ENCODE data around the gene TTC9B. TPM values are rescaled to one million over a fixed set of nuclear protein-coding genes. Genes with fewer than 3 reads are reported as not detected.
"Not testable (repeated sequence)": the region's sequence is repeated elsewhere in the genome, so short reads cannot be mapped to it uniquely, and the experiment has no call there.

TTC9B gene
- total RNA-seq, 1 donor from 2014 or later, result not detected

DNA sequence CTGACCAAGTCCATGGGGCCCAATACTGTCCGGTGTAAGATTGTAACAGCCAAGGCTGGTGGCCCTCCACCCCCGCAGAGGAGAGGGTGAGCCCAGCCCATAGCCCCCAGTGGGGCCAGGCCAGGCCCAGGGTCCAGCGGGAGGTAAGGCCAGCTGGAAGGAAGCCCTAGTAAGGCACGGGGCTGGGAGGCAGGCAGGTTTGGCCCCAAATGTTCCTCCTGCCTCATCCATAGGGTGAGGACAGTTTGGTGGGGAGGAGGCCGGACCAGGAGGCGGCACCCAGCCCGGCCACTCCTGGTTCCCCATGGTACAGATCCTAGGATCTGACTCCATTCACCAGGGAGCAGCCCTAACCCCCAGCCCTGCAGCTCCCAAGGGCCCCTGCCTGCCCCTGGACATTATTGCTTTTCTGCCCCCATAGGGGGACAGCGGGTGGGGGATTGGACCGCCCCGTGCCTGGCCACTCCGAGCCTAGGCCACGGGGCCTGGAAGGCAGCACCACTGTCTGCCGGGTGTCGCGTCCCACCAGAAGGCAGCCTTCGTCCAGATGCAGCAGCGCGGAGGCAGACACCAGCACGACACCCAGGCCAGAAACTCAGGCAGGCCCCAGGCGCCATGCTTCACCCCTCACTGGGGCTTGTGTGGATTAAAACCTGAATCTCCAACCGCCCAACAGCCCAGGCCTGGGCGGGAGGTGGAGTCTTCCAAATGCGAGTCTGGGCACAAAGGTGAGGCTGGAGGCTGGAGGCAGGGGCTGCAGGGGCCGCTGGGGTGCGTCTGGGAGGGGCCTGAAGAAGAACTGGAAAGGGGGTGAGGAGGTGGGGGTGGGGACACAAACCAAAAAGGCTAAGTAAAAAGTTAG lies 15.0 kb upstream of the TTC9B start:
- DNase-seq (ENCODE audit: low spot score), result no peak

DNA sequence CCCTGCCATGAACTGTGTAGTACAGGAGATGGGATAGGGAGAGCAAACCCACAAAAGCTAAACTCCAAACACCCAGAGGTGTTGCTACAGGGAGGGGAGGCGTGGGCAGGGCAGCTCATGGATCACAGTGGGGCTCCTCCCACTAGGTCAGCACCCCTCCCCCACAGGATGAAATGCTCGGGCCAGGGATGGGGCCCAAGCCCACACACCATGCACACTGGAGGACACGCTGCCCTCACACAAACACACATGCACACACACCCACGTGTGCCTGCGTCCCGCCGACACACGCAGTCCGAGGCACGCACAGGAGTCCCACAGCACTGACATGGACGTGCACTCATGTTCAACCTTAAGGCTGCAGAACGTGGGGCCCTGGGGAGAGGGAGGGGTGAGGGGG lies 14.3 kb upstream of the TTC9B start:
- no peak for DNase-seq (ENCODE audit: low spot score)

DNA sequence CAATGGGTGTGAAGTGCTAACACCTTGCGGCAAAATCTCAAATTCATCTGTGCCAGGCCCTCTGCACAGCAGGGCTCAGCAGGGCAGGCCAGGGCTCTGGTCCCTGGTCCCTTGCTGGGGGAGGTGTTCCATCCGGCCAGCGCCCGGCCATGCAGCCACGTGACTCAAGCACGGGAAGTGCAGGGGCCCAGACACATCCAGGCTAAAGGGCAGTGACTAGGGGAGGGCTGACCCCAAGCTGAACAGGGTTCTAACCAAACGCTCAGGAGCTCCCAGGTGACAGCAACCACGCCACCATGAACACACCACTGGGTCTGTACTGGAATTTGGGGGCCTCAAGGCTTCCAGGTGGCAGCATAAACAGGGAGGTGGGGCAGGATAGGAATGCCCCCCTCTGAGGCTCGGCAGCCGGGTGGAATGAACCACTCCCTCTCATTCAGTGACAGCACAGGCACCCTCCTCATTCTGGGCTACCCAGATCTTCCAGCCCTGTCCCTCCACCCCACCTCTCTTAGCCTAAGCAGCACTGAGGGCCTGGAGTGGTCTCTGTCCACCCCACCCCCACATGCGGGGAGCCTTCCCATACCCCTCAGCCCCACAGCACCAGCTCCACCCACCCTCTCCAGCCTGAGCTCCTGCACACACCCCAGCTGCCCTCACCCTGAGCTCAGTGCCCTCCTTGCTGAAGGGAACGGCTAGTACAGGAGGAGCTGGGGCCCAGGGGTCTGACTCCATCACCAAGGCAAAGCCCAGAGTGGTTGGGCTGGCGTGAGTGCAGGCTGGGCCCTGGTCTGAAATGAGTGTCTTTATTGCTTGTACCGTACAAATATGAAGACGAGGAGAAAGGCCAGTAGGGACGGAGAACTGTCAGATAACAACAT lies 13.6 kb upstream of the TTC9B start:
- no peak for DNase-seq (ENCODE audit: low spot score)

DNA sequence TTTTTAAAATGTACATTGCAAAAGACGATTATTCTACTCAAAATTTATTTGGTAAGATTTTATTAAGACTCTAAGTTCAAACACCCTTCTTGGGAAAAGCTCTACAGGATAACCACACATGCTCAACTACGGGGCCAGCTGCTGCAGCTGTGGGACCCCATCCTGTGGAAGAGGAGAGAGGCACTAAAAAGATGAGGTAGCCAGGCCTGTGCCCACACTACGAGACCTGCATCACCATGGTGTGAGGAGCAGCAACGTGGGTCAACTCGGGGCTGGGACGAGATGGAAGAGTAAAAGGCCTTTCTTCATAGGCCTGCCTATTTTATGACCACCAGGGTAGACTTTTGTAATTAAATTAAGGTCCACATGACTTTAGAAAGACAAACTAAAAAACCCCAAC lies 12.9 kb upstream of the TTC9B start:
- no peak for DNase-seq (ENCODE audit: low spot score)

DNA sequence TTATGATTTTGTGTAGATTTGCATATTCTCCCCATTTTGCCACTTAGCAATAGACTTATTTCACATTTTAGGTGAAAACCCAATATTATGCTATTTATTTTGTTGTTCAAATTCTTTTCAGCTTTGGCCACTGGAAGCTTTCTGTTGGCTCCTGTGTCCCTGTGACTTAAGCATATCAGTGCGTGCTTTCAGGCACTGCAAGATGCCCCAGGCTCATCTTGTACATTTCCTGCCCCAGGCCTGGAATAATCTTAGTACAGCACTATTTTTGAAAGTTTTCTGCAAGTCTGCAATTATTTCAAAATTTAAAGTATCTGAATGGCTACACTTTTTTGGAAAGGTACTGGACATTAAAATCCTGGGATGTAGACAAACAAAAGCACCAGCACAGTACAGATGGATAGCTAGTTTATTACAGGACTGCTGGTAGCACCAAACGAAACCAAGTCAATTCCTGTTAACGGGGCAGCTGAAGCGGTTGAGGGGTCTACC lies 11.8 kb upstream of the TTC9B start:
- DNase-seq (ENCODE audit: low spot score), result no peak

GRCh38 chr19:40229484-40229883 lies 11.3 kb upstream of the TTC9B start:
- DNase-seq (ENCODE audit: low spot score), result no peak

- no peak for DNase-seq (ENCODE audit: low spot score)
Observed at GRCh38 chr19:40228863-40229262, 10.7 kb upstream of the TTC9B start.

GRCh38 chr19:40228346-40228745 lies 10.2 kb upstream of the TTC9B start:
- no peak for DNase-seq (ENCODE audit: low spot score)

DNA sequence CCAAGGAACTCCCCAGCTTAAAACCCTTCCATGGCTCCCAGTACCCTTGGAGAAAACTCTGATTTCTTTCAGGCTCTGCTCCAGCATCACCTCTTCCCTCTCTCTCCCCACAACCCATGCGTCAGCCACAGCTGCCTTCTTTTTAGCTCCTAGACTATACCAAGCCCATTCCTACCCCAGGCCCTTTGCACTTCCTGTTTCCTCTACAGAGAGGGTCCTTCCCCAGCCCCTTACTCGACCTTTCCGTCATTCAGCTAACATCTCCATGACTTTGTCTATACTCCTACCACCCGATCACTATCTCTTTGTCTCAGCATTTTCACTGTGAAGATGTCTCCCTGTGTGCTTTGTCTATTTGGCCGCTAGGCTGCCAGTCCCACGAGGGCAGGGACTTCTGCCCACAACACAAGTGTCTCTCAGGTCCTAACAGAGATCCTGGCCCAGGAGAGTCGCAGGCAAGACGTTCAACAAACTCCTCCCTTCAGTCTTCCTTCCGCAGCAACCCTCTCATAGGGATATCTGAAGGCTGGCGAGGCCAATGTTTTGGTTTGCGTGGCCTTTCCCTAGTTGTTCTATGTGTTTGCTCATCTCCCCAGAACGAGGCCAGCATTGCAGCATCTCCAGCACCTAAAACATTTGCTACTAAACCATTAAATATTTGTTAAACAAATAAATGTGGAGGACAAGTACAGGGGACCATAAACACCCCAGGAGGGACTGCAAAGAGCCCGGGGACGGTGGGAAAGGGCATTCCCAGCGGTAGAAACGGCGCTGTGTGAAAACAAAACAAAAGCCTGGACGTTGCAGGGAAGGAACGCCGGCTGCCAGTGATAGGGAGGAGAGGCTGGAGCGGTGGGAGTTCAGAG lies 7.5 kb upstream of the TTC9B start:
- no peak for DNase-seq (ENCODE audit: low spot score)

DNA sequence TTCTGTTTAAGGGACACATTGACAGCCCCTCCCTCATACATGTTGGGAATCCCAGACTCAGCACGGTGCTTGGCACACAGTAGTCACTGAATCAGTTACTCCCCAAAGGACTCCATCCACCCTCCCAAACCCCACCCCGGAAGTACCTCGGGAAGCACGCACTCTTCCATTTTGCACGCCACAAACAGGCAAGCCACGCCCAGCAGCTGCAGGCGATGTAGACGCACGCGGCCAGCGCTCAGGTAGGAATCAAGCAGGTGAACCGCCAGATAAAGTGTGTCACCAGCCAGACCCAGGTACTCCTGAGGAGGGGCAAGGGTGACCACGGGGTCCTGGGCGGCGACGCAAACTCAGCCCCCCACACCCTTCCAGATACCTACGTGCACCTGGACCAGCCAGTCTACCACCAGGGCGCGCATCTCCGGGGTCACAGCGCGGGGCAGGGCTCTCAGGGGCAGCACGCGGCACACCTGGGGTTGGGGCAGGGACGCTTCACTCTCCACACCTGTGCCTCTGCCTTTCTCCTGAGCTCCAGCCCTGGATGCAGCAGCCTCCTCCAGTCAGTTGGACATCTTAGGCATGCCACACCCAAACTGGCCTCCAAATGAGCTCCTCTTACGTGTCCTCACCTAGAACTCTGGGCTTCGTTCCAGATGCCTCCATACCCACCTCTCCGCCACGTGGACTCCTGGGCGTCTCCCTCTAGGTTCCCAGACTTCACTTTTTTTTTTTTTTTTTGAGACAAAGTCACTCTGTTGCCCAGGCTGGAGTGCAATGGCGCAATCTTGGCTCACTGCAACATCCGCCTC lies 6.4 kb upstream of the TTC9B start:
- DNase-seq (ENCODE audit: low spot score), result no peak

DNA sequence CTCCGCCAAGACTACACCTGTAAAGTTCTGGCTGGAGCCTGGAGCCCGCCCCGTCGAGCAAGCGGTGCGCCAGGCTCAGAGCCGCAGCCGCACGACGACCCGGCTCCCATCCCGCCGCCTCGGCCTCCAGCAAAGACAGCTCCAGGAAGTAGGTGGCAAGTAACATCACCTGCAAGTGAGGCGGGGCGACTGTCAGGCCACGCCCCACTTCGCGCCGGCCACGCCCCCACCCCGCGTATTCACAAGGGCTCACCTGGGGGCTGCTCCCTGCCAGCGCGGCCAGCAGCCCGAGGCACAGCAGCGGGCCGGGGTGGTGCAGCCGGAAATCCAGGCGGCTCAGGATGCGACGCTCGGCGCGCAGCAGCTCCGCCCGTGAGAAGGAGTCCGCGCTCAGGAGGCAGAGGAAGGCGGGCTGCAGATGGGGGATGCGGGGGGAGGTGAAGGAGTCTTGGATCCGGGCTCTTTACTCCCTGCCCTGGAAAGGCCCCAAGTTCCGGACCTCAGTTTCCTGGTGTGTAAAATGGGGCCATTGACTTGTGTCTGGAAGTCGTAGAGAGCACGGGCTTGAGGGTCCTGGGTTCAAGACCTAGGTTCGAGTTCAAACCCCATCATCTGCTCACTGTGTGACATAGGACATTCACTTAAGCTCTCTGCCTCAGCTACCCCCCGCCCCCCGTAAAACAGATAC lies 5.1 kb upstream of the TTC9B start:
- DNase-seq (ENCODE audit: low spot score), result no peak

- DNase-seq (ENCODE audit: low spot score), result peak; percentile 86
Observed at GRCh38 chr19:40221858-40222619, 3.9 kb upstream of the TTC9B start.

DNA sequence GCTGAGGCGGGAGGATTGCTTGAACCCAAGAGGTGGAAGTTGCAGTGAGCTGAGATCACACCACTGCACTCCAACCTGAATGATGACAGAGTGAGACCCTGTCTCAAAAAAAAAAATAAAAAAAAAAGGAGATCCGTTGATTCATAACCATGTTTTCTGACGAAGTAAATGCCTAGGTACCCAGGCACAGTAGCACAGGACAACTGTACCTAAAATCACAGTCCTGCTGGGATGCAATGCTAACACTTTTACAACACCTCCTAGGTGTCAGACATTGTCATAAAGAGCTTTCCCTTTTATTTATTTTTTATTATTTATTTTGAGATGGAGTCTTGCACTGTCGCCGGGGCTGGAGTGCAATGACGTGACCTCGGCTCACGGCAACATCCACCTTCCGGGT lies 2.5 kb upstream of the TTC9B start:
- DNase-seq (ENCODE audit: low spot score), result no peak

- no peak for DNase-seq (ENCODE audit: low spot score)
Observed at GRCh38 chr19:40219721-40220276, 1.6 kb upstream of the TTC9B start.

- DNase-seq (ENCODE audit: low spot score), result not testable (repeated sequence)
Observed at GRCh38 chr19:40219029-40219428, 845 bp upstream of the TTC9B start.

GRCh38 chr19:40217027-40217810 lies 965 bp downstream of the TTC9B start:
- no peak for DNase-seq (ENCODE audit: low spot score)

DNA sequence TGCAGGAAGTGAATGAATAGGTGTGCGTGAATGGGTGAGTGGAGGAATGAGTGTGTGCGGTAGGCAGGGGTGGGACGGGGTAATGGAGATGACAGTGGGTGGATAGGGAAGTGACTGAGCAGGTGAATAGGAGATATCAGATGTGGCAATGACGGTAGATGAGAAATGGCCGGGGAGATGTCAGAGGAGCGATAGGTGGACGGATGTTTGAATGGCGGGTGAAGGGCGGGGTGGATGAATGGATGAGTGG lies 1.5 kb downstream of the TTC9B start:
- no peak for DNase-seq (ENCODE audit: low spot score)

- DNase-seq (ENCODE audit: low spot score), result no peak
Observed at GRCh38 chr19:40216013-40216776, 2.0 kb downstream of the TTC9B start.

Measured in ureter (tissue), 1 donor.